ENCODE measurements around the gene GPC6. TPM values are rescaled to one million over a fixed set of nuclear protein-coding genes. Genes with fewer than 3 reads are reported as not detected.

GPC6 gene
- total and polyA plus RNA-seq, 2 donors (not counting 3 experiments of a cell fraction or from before 2014, with no cell fraction given) = 0.01 TPM; not detected in 1

DNA sequence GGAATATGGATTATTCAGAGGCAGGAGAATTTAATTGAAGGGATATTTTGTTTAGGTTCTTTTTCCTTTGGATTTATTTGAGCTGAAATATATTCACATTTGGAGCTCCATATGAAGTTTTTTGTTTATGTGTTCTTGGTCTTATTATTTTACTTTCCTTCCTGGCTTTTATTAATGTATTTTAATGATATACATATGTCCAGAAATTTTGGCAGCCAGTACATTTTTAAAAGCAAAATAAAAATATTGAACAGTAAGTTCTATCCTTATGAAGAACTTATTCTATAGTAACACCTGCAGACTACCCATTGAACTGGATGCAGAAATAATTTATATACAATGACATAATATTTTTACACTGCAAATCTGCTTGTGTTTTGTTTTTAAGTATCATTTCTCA lies 323.6 kb downstream of the GPC6 start:
- H3K27me3 ChIP-seq (ENCODE audit: control insufficient read depth in 2 of 2, insufficient read depth in 2 of 2, low read length in 2 of 2) = no peaks in the 10 kb centered on the region
- dilution Hi-C loops (cut with MboI; ENCODE audit: extremely low pct_ligation_motif_present, low sequenced_read_pairs) = no loop called here
- FAIRE-seq (no peak), DNase-seq (ENCODE audit: low read depth, low spot score) (no peak)
- no peak overlapping the region for H3K9ac ChIP-seq (replicated peaks; ENCODE audit: extremely low read depth, insufficient read depth, low read length)
- CTCF ChIA-PET = no interaction called here
- H3K9me1 ChIP-seq (replicated peaks; ENCODE audit: control insufficient read depth, extremely low read depth, insufficient read depth, low read length) = no peaks in the 10 kb centered on the region
- no peaks in the 10 kb centered on the region for H3K36me3 ChIP-seq (ENCODE audit: control insufficient read depth in 2 of 2, extremely low read depth in 1 of 2, insufficient read depth in 2 of 2, low read length in 2 of 2)
- no peaks in the 10 kb centered on the region for H3K9me3 ChIP-seq (replicated peaks; ENCODE audit: control insufficient read depth, insufficient read depth, low read length)
- no peak overlapping the region for H3K27ac ChIP-seq (ENCODE audit: insufficient read depth, low read depth, low read length)
- no peak overlapping the region for H3K4me2 ChIP-seq (ENCODE audit: insufficient read depth, low read length)
- no peak overlapping the region for H3K4me3 ChIP-seq (replicated peaks in 1 of 3; ENCODE audit: insufficient read depth in 1 of 3, low read depth in 1 of 3, low read length in 3 of 3)
- H3K4me1 ChIP-seq (ENCODE audit: control insufficient read depth, extremely low read depth, insufficient read depth, low read length) = no peaks in the 10 kb centered on the region
- intact Hi-C loops (cut with micrococcal nuclease) = no loop called here
- POLR2A ChIA-PET = no interaction called here
- TF ChIP-seq POLR2A (IDR thresholded peaks at IDR 0.05; ENCODE audit: low read depth, low read length) (no peak), EZH2 (IDR thresholded peaks at IDR 0.05; ENCODE audit: borderline replicate concordance, low read depth, low read length, severe bottlenecking) (no peak), GATA2 (IDR thresholded peaks at IDR 0.05; ENCODE audit: insufficient read depth, insufficient read length, low read depth, low read length) (no peak), JUN (IDR thresholded peaks at IDR 0.05; ENCODE audit: borderline replicate concordance, insufficient read depth, insufficient read length, low read depth) (no peak), POLR2AphosphoS5 (IDR thresholded peaks at IDR 0.05; ENCODE audit: insufficient read depth, low read depth, low read length) (no peak), MYC (IDR thresholded peaks at IDR 0.05; ENCODE audit: low read depth, low read length) (no peak), FOS (IDR thresholded peaks at IDR 0.05; ENCODE audit: borderline replicate concordance, insufficient read depth, low read length) (no peak)
- TF ChIP-seq, protein P1, sequence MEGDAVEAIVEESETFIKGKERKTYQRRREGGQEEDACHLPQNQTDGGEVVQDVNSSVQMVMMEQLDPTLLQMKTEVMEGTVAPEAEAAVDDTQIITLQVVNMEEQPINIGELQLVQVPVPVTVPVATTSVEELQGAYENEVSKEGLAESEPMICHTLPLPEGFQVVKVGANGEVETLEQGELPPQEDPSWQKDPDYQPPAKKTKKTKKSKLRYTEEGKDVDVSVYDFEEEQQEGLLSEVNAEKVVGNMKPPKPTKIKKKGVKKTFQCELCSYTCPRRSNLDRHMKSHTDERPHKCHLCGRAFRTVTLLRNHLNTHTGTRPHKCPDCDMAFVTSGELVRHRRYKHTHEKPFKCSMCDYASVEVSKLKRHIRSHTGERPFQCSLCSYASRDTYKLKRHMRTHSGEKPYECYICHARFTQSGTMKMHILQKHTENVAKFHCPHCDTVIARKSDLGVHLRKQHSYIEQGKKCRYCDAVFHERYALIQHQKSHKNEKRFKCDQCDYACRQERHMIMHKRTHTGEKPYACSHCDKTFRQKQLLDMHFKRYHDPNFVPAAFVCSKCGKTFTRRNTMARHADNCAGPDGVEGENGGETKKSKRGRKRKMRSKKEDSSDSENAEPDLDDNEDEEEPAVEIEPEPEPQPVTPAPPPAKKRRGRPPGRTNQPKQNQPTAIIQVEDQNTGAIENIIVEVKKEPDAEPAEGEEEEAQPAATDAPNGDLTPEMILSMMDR (IDR thresholded peaks at IDR 0.05; ENCODE audit: extremely low read depth in 1 of 2, insufficient read depth in 1 of 2, low read depth in 1 of 2, low read length in 2 of 2) = no peak
- TF ChIP-seq, protein P2, sequence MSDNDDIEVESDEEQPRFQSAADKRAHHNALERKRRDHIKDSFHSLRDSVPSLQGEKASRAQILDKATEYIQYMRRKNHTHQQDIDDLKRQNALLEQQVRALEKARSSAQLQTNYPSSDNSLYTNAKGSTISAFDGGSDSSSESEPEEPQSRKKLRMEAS (IDR thresholded peaks at IDR 0.05; ENCODE audit: insufficient read depth, insufficient read length) = no peak
- no peaks in the 10 kb centered on the region for H3K79me2 ChIP-seq (ENCODE audit: control insufficient read depth, insufficient read depth, low read length)
- H4K20me1 ChIP-seq (replicated peaks; ENCODE audit: control insufficient read depth, extremely low read depth, insufficient read depth, low read length) = no peaks in the 10 kb centered on the region
- no peak overlapping the region for H2AFZ ChIP-seq (ENCODE audit: low read depth, low read length)
- BruUV-seq (replicated peaks) = no TSS peak

All from endothelial cell of umbilical vein (primary cell).